Measurements from ENCODE around the gene ARL8A. TPM values are rescaled to one million over a fixed set of nuclear protein-coding genes. Genes with fewer than 3 reads are reported as not detected.

ARL8A gene
- total and polyA plus RNA-seq, 4 donors: 8.4 to 25.7 (median 20.2) TPM

GRCh38 chr1:202176949-202177927, 32.7 kb upstream of the ARL8A start:
- Histone ChIP-seq H3K27me3 (ENCODE audit: control insufficient read depth in 4 of 4, insufficient read depth in 4 of 4, low read length in 3 of 4) (no peaks in the 10 kb centered on the region), H3K36me3 (ENCODE audit: control insufficient read depth in 4 of 4, insufficient read depth in 3 of 4, low read depth in 1 of 4, low read length in 3 of 4) (no peaks in the 10 kb centered on the region), H3K9me3 (ENCODE audit: control insufficient read depth in 4 of 4, low read length in 3 of 4) (no peaks in the 10 kb centered on the region), H3K9ac (ENCODE audit: low read depth in 1 of 2, low read length in 2 of 2) (no peak overlapping the region), H3K4me3 (ENCODE audit: low read depth in 1 of 3, low read length in 3 of 3) (no peak overlapping the region), H3K4me1 (ENCODE audit: control insufficient read depth in 4 of 4, insufficient read depth in 4 of 4, low read length in 3 of 4) (no peaks in the 10 kb centered on the region), H3K27ac (ENCODE audit: low read depth in 1 of 2, low read length in 2 of 2) (no peak overlapping the region)
- whole genome bisulfite sequencing: 94% methylated on average over 29 of the region's 29 CpGs
- DNase-seq (ENCODE audit: low spot score): no peak
- TF ChIP-seq, protein P1, sequence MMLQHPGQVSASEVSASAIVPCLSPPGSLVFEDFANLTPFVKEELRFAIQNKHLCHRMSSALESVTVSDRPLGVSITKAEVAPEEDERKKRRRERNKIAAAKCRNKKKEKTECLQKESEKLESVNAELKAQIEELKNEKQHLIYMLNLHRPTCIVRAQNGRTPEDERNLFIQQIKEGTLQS (IDR thresholded peaks at IDR 0.05): no peak
- TF ChIP-seq NR2F2 (IDR thresholded peaks at IDR 0.05): no peak
- TF ChIP-seq FOXA2 (IDR thresholded peaks at IDR 0.05): no peak
- TF ChIP-seq, protein P2, sequence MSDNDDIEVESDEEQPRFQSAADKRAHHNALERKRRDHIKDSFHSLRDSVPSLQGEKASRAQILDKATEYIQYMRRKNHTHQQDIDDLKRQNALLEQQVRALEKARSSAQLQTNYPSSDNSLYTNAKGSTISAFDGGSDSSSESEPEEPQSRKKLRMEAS (IDR thresholded peaks at IDR 0.05): no peak
- TF ChIP-seq YY1 (IDR thresholded peaks at IDR 0.05): no peak
- TF ChIP-seq ZBTB33 (IDR thresholded peaks at IDR 0.05): no peak

DNA sequence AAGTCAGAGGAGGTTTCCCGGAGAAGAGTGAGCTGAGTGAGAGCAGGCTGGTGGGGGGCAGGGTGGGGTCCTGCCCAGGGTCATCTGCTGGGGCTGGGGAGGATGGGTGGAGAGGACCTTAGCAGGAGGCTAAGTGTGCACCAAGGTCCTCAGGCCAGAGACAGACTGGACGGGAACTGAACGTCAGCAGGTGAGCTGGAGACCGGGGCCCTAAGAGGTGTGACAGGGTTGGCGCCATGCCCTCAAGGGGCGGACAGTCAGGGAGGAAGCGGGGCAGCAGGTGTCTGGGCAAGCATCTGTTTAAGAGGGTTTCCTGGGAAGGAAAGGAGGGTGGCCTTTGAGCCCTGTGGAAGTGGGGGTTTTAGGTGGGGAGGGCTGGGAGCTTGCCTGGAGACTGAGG, 29.5 kb upstream of the ARL8A start:
- WGBS: 94% methylated on average over 7 of the region's 7 CpGs
- Histone ChIP-seq H3K27ac (ENCODE audit: low read depth in 1 of 2, low read length in 2 of 2) (no peak overlapping the region), H3K27me3 (ENCODE audit: control insufficient read depth in 4 of 4, insufficient read depth in 4 of 4, low read length in 3 of 4) (no peaks in the 10 kb centered on the region), H3K36me3 (ENCODE audit: control insufficient read depth in 4 of 4, insufficient read depth in 3 of 4, low read depth in 1 of 4, low read length in 3 of 4) (no peaks in the 10 kb centered on the region), H3K4me1 (ENCODE audit: control insufficient read depth in 4 of 4, insufficient read depth in 4 of 4, low read length in 3 of 4) (no peaks in the 10 kb centered on the region), H3K4me3 (ENCODE audit: low read depth in 1 of 3, low read length in 3 of 3) (no peak overlapping the region), H3K9me3 (ENCODE audit: control insufficient read depth in 4 of 4, low read length in 3 of 4) (no peaks in the 10 kb centered on the region), H3K9ac (ENCODE audit: low read depth in 1 of 2, low read length in 2 of 2) (no peak overlapping the region)
- TF ChIP-seq, protein P2 (IDR thresholded peaks at IDR 0.05): no peak
- TF ChIP-seq TAF1 (conservative IDR thresholded peaks at IDR 0.05): no peak
- DNase-seq (ENCODE audit: low spot score): no peak

DNA sequence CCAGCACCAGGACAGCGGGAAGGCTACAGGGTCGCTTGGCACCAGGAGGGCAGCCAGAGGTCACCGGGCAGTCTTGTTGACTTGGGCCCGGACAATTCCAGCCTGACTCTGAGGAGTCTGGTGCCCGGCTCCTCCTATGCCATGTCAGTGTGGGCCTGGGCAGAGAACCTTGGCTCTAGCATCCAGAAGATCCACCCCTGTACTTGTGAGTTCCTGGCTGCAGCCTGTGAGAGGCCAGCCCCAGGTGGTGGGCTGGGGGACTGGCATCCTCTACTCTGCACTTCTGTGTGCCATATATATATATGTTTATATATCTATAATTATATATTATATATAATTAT, 27.4 kb upstream of the ARL8A start:
- no peak overlapping the region for H3K9ac ChIP-seq (ENCODE audit: low read depth in 1 of 2, low read length in 2 of 2)
- H3K4me3 ChIP-seq (ENCODE audit: low read depth in 1 of 3, low read length in 3 of 3): no peak overlapping the region
- no peaks in the 10 kb centered on the region for H3K36me3 ChIP-seq (ENCODE audit: control insufficient read depth in 4 of 4, insufficient read depth in 3 of 4, low read depth in 1 of 4, low read length in 3 of 4)
- no peaks in the 10 kb centered on the region for H3K4me1 ChIP-seq (ENCODE audit: control insufficient read depth in 4 of 4, insufficient read depth in 4 of 4, low read length in 3 of 4)
- no peak overlapping the region for H3K27ac ChIP-seq (ENCODE audit: low read depth in 1 of 2, low read length in 2 of 2)
- no peaks in the 10 kb centered on the region for H3K27me3 ChIP-seq (ENCODE audit: control insufficient read depth in 4 of 4, insufficient read depth in 4 of 4, low read length in 3 of 4)
- 53% methylated on average over 5 of the region's 5 CpGs for WGBS
- no peaks in the 10 kb centered on the region for H3K9me3 ChIP-seq (ENCODE audit: control insufficient read depth in 4 of 4, low read length in 3 of 4)
- no peak for DNase-seq (ENCODE audit: low spot score)
- TF ChIP-seq SP1 (IDR thresholded peaks at IDR 0.05) (no peak), TAF1 (conservative IDR thresholded peaks at IDR 0.05) (no peak), HNF4G (IDR thresholded peaks at IDR 0.05) (no peak), RXRA (IDR thresholded peaks at IDR 0.05) (no peak), GABPA (IDR thresholded peaks at IDR 0.05 in 1 of 2, conservative IDR thresholded peaks at IDR 0.05 in 1 of 2) (no peak), FOXA1 (IDR thresholded peaks at IDR 0.05) (no peak), EGR1 (IDR thresholded peaks at IDR 0.05; ENCODE audit: low read depth in 2 of 2) (no peak), NR2F2 (IDR thresholded peaks at IDR 0.05) (no peak), RAD21 (IDR thresholded peaks at IDR 0.05) (no peak)
- TF ChIP-seq, protein P3, sequence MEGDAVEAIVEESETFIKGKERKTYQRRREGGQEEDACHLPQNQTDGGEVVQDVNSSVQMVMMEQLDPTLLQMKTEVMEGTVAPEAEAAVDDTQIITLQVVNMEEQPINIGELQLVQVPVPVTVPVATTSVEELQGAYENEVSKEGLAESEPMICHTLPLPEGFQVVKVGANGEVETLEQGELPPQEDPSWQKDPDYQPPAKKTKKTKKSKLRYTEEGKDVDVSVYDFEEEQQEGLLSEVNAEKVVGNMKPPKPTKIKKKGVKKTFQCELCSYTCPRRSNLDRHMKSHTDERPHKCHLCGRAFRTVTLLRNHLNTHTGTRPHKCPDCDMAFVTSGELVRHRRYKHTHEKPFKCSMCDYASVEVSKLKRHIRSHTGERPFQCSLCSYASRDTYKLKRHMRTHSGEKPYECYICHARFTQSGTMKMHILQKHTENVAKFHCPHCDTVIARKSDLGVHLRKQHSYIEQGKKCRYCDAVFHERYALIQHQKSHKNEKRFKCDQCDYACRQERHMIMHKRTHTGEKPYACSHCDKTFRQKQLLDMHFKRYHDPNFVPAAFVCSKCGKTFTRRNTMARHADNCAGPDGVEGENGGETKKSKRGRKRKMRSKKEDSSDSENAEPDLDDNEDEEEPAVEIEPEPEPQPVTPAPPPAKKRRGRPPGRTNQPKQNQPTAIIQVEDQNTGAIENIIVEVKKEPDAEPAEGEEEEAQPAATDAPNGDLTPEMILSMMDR (IDR thresholded peaks at IDR 0.05; ENCODE audit: low read depth, low read length, missing input control): no peak
- TF ChIP-seq, protein P2 (IDR thresholded peaks at IDR 0.05): no peak
- TF ChIP-seq, protein P4, sequence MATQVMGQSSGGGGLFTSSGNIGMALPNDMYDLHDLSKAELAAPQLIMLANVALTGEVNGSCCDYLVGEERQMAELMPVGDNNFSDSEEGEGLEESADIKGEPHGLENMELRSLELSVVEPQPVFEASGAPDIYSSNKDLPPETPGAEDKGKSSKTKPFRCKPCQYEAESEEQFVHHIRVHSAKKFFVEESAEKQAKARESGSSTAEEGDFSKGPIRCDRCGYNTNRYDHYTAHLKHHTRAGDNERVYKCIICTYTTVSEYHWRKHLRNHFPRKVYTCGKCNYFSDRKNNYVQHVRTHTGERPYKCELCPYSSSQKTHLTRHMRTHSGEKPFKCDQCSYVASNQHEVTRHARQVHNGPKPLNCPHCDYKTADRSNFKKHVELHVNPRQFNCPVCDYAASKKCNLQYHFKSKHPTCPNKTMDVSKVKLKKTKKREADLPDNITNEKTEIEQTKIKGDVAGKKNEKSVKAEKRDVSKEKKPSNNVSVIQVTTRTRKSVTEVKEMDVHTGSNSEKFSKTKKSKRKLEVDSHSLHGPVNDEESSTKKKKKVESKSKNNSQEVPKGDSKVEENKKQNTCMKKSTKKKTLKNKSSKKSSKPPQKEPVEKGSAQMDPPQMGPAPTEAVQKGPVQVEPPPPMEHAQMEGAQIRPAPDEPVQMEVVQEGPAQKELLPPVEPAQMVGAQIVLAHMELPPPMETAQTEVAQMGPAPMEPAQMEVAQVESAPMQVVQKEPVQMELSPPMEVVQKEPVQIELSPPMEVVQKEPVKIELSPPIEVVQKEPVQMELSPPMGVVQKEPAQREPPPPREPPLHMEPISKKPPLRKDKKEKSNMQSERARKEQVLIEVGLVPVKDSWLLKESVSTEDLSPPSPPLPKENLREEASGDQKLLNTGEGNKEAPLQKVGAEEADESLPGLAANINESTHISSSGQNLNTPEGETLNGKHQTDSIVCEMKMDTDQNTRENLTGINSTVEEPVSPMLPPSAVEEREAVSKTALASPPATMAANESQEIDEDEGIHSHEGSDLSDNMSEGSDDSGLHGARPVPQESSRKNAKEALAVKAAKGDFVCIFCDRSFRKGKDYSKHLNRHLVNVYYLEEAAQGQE (IDR thresholded peaks at IDR 0.05): no peak
- TF ChIP-seq, protein P1 (IDR thresholded peaks at IDR 0.05): no peak
